OCI-LY7 (cell line): ENCODE data around the gene HAGHL.

Experiments
- EZH2phosphoT487 ChIP-seq: fragments of 200-600 bp; sonication (generic); IDR thresholded peaks from 2 replicates; pipeline ENCODE4 v1.6.1; 2018; ENCODE audit warnings: low read depth, borderline replicate concordance, mild to moderate bottlenecking, mixed run types, antibody characterized with exemption, low read length, moderate library complexity, mixed read lengths
- TF ChIP-seq, protein P1 (sequence below): fragments of 200-600 bp; sonication (generic); conservative IDR thresholded peaks from 2 replicates; pipeline ENCODE4 v1.5.1; 2014; ENCODE audit warnings: mild to moderate bottlenecking, antibody characterized with exemption, low read length, moderate library complexity, mixed read lengths

DNA sequence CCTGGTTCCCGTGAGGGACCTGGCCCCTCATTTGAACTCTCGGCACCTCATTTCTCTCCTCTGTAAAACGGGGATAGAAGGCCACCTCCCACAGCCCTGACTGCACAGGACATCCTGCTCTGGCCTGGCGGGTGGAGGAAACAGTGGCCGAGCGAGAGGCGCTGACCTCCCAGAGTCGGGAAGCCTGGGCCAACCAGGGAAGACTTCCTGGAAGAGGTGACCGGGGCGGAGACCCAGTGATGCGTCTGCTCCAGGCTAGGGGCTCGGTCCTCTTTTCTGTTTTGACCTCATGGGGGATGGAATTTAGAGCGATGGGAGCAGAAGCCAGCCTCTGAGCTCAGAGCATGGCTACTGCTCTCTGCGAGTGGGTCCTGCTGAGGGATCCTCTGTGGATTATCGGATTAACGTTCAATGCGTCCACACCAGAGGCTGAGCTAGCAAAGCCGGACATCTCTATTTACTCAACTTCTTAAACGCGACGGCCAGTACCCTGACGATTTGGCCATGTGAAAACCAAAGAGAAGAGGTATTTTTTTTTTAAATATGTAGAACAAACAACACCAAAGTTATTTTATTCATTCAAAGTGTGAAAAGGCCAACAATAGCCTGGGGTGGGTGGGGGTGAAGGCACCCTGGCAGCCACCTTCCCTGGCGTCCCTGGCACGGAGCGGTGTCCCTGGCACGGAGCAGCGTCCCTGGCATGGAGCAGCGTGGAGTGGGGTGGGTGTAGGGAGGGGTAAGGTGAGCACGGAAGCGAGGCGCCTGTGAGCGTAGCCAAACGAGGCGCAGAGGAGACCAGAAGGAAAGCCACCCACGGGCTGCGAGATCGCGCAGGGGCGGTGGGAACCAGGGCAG, 24.5 kb downstream of the HAGHL start:
- TF ChIP-seq, protein P1, sequence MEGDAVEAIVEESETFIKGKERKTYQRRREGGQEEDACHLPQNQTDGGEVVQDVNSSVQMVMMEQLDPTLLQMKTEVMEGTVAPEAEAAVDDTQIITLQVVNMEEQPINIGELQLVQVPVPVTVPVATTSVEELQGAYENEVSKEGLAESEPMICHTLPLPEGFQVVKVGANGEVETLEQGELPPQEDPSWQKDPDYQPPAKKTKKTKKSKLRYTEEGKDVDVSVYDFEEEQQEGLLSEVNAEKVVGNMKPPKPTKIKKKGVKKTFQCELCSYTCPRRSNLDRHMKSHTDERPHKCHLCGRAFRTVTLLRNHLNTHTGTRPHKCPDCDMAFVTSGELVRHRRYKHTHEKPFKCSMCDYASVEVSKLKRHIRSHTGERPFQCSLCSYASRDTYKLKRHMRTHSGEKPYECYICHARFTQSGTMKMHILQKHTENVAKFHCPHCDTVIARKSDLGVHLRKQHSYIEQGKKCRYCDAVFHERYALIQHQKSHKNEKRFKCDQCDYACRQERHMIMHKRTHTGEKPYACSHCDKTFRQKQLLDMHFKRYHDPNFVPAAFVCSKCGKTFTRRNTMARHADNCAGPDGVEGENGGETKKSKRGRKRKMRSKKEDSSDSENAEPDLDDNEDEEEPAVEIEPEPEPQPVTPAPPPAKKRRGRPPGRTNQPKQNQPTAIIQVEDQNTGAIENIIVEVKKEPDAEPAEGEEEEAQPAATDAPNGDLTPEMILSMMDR: no peak
- no peak for TF ChIP-seq EZH2phosphoT487
